H1 (cell line): ENCODE data around the gene TRAPPC12. TPM values are rescaled to one million over a fixed set of nuclear protein-coding genes. Genes with fewer than 3 reads are reported as not detected.

Experiments
- CTBP2 ChIP-seq: IDR thresholded peaks from 2 replicates; pipeline ENCODE4 v1.7.0; 2011; ENCODE audit warnings: borderline replicate concordance, mild to moderate bottlenecking, moderate library complexity, mixed read lengths, low read length; ENCODE audit not compliant: insufficient read depth, insufficient read length
- HDAC2 ChIP-seq, 2 experiments: fragments of 300-600 bp in 1 of 2; sonication (generic) in 1 of 2; IDR thresholded peaks; 2 replicates each; pipeline ENCODE4 v1.6.1; 2011 to 2012; ENCODE audit warnings: low read depth in 2 of 2, low read length in 2 of 2, mild to moderate bottlenecking in 2 of 2, moderate library complexity in 2 of 2, borderline replicate concordance in 1 of 2, inconsistent platforms in 1 of 2
- polyA plus RNA-seq, 7 experiments: library from polyadenylated mRNA; depleted of rRNA in 3 of 7; stranded (reverse) in 5 of 7; unstranded in 2 of 7; fragments of >200 nt in 5 of 7; fragments of 200-250 nt in 2 of 7; gene quantifications; 1 replicate in 5 of 7; 2 replicates in 1 of 7; 4 replicates in 1 of 7; pipeline versions ENCODE4 v1.2.1 to v1.2.3, GENCODE V29; 2011 to 2013; ENCODE audit warnings: missing spikeins in 2 of 7, mixed read lengths in 2 of 7
- total RNA-seq: library from RNA; stranded (reverse); fragmentation: NEBNext Ultra II Directional; extraction: Animal tissue kit (Norgen Biotek cat#: 25700); gene quantifications from 2 replicates; pipeline ENCODE4 v1.2.1, GENCODE V29; 2021
- TF ChIP-seq, protein P1 (sequence below): fragments of 300-600 bp; sonication (generic); IDR thresholded peaks from 2 replicates; pipeline ENCODE4 v1.7.1; 2012; ENCODE audit warnings: low read length, moderate library complexity, mild to moderate bottlenecking, inconsistent platforms; ENCODE audit not compliant: insufficient replicate concordance
- TF ChIP-seq, protein P2 (sequence below), 3 experiments: IDR thresholded peaks; 1 replicate in 2 of 3; 2 replicates in 1 of 3; pipeline versions ENCODE4 v1.5.1 to v1.6.1; 2011; ENCODE audit warnings: low read length in 3 of 3, mild to moderate bottlenecking in 3 of 3, inconsistent platforms in 2 of 3, low read depth in 1 of 3, moderate library complexity in 1 of 3; ENCODE audit not compliant: insufficient read depth in 1 of 3; ENCODE audit errors: control extremely low read depth in 1 of 3
- TF ChIP-seq, protein P3 (sequence below): IDR thresholded peaks from 2 replicates; pipeline ENCODE4 v1.6.1; 2011; ENCODE audit warnings: low read depth, mild to moderate bottlenecking, low read length; ENCODE audit not compliant: insufficient read depth

TRAPPC12 gene
- total and polyA plus RNA-seq, 2 of the 8 experiments (the other 6 are each of a cell fraction or from before 2014, with no cell fraction given): 35.0 to 67.3 TPM

DNA sequence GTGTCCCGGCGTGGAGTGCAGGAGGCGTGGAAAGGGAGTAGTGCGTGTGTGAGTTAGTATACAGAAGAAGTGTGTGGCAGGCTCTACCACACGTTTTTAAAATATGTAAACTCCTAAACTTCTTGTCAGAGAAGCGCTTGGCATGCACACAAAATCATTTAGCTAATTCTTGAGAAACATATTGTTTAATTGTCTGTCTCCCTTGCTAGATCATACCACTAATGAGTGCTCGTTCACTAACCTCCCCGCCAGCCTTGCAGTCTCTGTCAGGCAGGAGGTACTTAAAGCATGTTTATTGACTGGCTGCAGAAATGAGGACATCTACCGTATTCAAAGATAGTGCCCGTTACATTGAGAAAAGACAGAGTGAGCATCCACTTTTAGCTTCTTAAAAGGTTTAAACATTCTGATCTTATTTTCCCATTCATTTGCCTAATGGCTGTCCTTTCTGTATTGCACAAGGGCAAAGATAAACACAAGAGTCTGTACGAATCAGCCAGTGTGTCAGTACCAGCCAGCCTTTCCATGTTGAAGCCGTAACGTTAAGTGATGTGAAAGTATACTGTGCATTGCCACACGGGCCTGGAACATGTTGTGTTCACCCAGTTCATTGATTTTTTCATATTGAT is 41.4 kb downstream of the TRAPPC12 start (continued):
- TF ChIP-seq, protein P1, sequence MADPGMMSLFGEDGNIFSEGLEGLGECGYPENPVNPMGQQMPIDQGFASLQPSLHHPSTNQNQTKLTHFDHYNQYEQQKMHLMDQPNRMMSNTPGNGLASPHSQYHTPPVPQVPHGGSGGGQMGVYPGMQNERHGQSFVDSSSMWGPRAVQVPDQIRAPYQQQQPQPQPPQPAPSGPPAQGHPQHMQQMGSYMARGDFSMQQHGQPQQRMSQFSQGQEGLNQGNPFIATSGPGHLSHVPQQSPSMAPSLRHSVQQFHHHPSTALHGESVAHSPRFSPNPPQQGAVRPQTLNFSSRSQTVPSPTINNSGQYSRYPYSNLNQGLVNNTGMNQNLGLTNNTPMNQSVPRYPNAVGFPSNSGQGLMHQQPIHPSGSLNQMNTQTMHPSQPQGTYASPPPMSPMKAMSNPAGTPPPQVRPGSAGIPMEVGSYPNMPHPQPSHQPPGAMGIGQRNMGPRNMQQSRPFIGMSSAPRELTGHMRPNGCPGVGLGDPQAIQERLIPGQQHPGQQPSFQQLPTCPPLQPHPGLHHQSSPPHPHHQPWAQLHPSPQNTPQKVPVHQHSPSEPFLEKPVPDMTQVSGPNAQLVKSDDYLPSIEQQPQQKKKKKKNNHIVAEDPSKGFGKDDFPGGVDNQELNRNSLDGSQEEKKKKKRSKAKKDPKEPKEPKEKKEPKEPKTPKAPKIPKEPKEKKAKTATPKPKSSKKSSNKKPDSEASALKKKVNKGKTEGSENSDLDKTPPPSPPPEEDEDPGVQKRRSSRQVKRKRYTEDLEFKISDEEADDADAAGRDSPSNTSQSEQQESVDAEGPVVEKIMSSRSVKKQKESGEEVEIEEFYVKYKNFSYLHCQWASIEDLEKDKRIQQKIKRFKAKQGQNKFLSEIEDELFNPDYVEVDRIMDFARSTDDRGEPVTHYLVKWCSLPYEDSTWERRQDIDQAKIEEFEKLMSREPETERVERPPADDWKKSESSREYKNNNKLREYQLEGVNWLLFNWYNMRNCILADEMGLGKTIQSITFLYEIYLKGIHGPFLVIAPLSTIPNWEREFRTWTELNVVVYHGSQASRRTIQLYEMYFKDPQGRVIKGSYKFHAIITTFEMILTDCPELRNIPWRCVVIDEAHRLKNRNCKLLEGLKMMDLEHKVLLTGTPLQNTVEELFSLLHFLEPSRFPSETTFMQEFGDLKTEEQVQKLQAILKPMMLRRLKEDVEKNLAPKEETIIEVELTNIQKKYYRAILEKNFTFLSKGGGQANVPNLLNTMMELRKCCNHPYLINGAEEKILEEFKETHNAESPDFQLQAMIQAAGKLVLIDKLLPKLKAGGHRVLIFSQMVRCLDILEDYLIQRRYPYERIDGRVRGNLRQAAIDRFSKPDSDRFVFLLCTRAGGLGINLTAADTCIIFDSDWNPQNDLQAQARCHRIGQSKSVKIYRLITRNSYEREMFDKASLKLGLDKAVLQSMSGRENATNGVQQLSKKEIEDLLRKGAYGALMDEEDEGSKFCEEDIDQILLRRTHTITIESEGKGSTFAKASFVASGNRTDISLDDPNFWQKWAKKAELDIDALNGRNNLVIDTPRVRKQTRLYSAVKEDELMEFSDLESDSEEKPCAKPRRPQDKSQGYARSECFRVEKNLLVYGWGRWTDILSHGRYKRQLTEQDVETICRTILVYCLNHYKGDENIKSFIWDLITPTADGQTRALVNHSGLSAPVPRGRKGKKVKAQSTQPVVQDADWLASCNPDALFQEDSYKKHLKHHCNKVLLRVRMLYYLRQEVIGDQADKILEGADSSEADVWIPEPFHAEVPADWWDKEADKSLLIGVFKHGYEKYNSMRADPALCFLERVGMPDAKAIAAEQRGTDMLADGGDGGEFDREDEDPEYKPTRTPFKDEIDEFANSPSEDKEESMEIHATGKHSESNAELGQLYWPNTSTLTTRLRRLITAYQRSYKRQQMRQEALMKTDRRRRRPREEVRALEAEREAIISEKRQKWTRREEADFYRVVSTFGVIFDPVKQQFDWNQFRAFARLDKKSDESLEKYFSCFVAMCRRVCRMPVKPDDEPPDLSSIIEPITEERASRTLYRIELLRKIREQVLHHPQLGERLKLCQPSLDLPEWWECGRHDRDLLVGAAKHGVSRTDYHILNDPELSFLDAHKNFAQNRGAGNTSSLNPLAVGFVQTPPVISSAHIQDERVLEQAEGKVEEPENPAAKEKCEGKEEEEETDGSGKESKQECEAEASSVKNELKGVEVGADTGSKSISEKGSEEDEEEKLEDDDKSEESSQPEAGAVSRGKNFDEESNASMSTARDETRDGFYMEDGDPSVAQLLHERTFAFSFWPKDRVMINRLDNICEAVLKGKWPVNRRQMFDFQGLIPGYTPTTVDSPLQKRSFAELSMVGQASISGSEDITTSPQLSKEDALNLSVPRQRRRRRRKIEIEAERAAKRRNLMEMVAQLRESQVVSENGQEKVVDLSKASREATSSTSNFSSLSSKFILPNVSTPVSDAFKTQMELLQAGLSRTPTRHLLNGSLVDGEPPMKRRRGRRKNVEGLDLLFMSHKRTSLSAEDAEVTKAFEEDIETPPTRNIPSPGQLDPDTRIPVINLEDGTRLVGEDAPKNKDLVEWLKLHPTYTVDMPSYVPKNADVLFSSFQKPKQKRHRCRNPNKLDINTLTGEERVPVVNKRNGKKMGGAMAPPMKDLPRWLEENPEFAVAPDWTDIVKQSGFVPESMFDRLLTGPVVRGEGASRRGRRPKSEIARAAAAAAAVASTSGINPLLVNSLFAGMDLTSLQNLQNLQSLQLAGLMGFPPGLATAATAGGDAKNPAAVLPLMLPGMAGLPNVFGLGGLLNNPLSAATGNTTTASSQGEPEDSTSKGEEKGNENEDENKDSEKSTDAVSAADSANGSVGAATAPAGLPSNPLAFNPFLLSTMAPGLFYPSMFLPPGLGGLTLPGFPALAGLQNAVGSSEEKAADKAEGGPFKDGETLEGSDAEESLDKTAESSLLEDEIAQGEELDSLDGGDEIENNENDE: no peak
- TF ChIP-seq, protein P2, sequence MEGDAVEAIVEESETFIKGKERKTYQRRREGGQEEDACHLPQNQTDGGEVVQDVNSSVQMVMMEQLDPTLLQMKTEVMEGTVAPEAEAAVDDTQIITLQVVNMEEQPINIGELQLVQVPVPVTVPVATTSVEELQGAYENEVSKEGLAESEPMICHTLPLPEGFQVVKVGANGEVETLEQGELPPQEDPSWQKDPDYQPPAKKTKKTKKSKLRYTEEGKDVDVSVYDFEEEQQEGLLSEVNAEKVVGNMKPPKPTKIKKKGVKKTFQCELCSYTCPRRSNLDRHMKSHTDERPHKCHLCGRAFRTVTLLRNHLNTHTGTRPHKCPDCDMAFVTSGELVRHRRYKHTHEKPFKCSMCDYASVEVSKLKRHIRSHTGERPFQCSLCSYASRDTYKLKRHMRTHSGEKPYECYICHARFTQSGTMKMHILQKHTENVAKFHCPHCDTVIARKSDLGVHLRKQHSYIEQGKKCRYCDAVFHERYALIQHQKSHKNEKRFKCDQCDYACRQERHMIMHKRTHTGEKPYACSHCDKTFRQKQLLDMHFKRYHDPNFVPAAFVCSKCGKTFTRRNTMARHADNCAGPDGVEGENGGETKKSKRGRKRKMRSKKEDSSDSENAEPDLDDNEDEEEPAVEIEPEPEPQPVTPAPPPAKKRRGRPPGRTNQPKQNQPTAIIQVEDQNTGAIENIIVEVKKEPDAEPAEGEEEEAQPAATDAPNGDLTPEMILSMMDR (IDR thresholded peaks at IDR 0.05; ENCODE audit: control extremely low read depth in 1 of 3, insufficient read depth in 1 of 3, low read depth in 1 of 3, low read length in 3 of 3): no peak
- no peak for TF ChIP-seq HDAC2 (IDR thresholded peaks at IDR 0.05; ENCODE audit: borderline replicate concordance in 1 of 2, low read depth in 2 of 2, low read length in 2 of 2)
- TF ChIP-seq, protein P3, sequence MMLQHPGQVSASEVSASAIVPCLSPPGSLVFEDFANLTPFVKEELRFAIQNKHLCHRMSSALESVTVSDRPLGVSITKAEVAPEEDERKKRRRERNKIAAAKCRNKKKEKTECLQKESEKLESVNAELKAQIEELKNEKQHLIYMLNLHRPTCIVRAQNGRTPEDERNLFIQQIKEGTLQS: no peak
- TF ChIP-seq CTBP2: no peak
